H9 (cell line): Measurements from ENCODE around the gene CTNNA3. TPM values are rescaled to one million over a fixed set of nuclear protein-coding genes. Genes with fewer than 3 reads are reported as not detected.

Experiments
- DNase-seq: peaks from one replicate; pipeline ENCODE4 v3.0.0-alpha.2; 2017
- H2AFZ ChIP-seq: one replicate; pipeline ENCODE4 v1.6.1; 2013; ENCODE audit warnings: mild to moderate bottlenecking, low read length, control low read depth, moderate library complexity
- H2AK5ac ChIP-seq: 2 replicates; pipeline ENCODE4 v1.6.1; 2013; ENCODE audit warnings: low read length, control low read depth, mixed read lengths; ENCODE audit not compliant: insufficient read length
- H2BK120ac ChIP-seq: one replicate; pipeline ENCODE4 v1.6.1; 2013; ENCODE audit warnings: low read depth, mild to moderate bottlenecking, low read length, control low read depth, inconsistent platforms; ENCODE audit not compliant: poor library complexity, severe bottlenecking
- H2BK12ac ChIP-seq: 2 replicates; pipeline ENCODE4 v1.6.1; 2013; ENCODE audit warnings: low read length, control low read depth, mixed read lengths, low read depth; ENCODE audit not compliant: insufficient read length
- H2BK15ac ChIP-seq: 2 replicates; pipeline ENCODE4 v1.6.1; 2013; ENCODE audit warnings: low read depth, low read length, control low read depth
- H2BK20ac ChIP-seq: one replicate; pipeline ENCODE4 v1.6.1; 2013; ENCODE audit warnings: low read depth, mild to moderate bottlenecking, low read length, control low read depth, inconsistent platforms; ENCODE audit not compliant: poor library complexity, severe bottlenecking
- H2BK5ac ChIP-seq: 2 replicates; pipeline ENCODE4 v1.6.1; 2013; ENCODE audit warnings: low read length, control low read depth, mixed read lengths; ENCODE audit not compliant: insufficient read length
- H3K14ac ChIP-seq: 2 replicates; pipeline ENCODE4 v1.6.1; 2013; ENCODE audit warnings: low read length, control low read depth; ENCODE audit not compliant: insufficient read depth
- H3K18ac ChIP-seq: 2 replicates; pipeline ENCODE4 v1.6.1; 2013; ENCODE audit warnings: low read depth, mild to moderate bottlenecking, mixed read lengths, low read length, control low read depth; ENCODE audit not compliant: insufficient read length
- H3K23ac ChIP-seq: 2 replicates; pipeline ENCODE4 v1.6.1; 2013; ENCODE audit warnings: low read length, control low read depth, mixed read lengths, low read depth; ENCODE audit not compliant: insufficient read length
- H3K23me2 ChIP-seq: 2 replicates; pipeline ENCODE4 v1.6.1; 2013; ENCODE audit warnings: low read depth, mild to moderate bottlenecking, mixed read lengths, low read length, control low read depth; ENCODE audit not compliant: insufficient read length, poor library complexity, severe bottlenecking
- H3K27ac ChIP-seq: 2 replicates; pipeline ENCODE4 v1.5.1; 2013; ENCODE audit warnings: low read length, control low read depth, mixed read lengths, low read depth; ENCODE audit not compliant: insufficient read length
- H3K27me3 ChIP-seq: 2 replicates; pipeline ENCODE4 v1.6.1; 2013; ENCODE audit warnings: low read length, control low read depth, inconsistent platforms; ENCODE audit not compliant: insufficient read depth
- H3K4ac ChIP-seq: 2 replicates; pipeline ENCODE4 v1.6.1; 2013; ENCODE audit warnings: low read depth, mild to moderate bottlenecking, control low read depth, inconsistent platforms, low read length, moderate library complexity
- H3K4me1 ChIP-seq: 2 replicates; pipeline ENCODE4 v1.6.1; 2013; ENCODE audit warnings: low read length, control low read depth, inconsistent platforms; ENCODE audit not compliant: insufficient read depth
- H3K4me2 ChIP-seq: 2 replicates; pipeline ENCODE4 v1.6.1; 2013; ENCODE audit warnings: low read length, control low read depth, mixed read lengths; ENCODE audit not compliant: insufficient read length, insufficient read depth
- H3K56ac ChIP-seq: 2 replicates; pipeline ENCODE4 v1.6.1; 2013; ENCODE audit warnings: low read depth, mild to moderate bottlenecking, mixed read lengths, low read length, control low read depth; ENCODE audit not compliant: insufficient read length
- H3K79me1 ChIP-seq: 2 replicates; pipeline ENCODE4 v1.6.1; 2013; ENCODE audit warnings: low read depth, mild to moderate bottlenecking, moderate library complexity, low read length, control low read depth, inconsistent platforms; ENCODE audit not compliant: insufficient read depth, poor library complexity, severe bottlenecking
- H3K79me2 ChIP-seq: 2 replicates; pipeline ENCODE4 v1.6.1; 2013; ENCODE audit warnings: low read length, control low read depth, inconsistent platforms; ENCODE audit not compliant: insufficient read depth
- H3K9ac ChIP-seq: 2 replicates; pipeline ENCODE4 v1.6.1; 2013; ENCODE audit warnings: low read length, control low read depth, mixed read lengths; ENCODE audit not compliant: insufficient read length; ENCODE audit errors: extremely low read depth
- H3K9me3 ChIP-seq: one replicate; pipeline ENCODE4 v1.6.1; 2013; ENCODE audit warnings: low read depth, low read length, inconsistent platforms; ENCODE audit not compliant: control insufficient read depth
- H3T11ph ChIP-seq: one replicate; pipeline ENCODE4 v1.6.1; 2013; ENCODE audit warnings: mild to moderate bottlenecking, low read length, control low read depth, inconsistent platforms
- H4K20me1 ChIP-seq: one replicate; pipeline ENCODE4 v1.6.1; 2013; ENCODE audit not compliant: control insufficient read depth, insufficient read length, insufficient read depth
- H4K5ac ChIP-seq: 2 replicates; pipeline ENCODE4 v1.6.1; 2013; ENCODE audit warnings: low read depth, mild to moderate bottlenecking, mixed read lengths, low read length, control low read depth; ENCODE audit not compliant: insufficient read length
- H4K8ac ChIP-seq: replicated peaks from 2 replicates; pipeline ENCODE4 v1.6.1; 2013; ENCODE audit warnings: low read length, control low read depth, mixed read lengths, low read depth; ENCODE audit not compliant: insufficient read length
- H4K91ac ChIP-seq: 2 replicates; pipeline ENCODE4 v1.6.1; 2013; ENCODE audit warnings: low read depth, mild to moderate bottlenecking, moderate library complexity, mixed read lengths, low read length, control low read depth; ENCODE audit not compliant: insufficient read length
- H3K27ac Mint-ChIP-seq, 3 experiments: 2 replicates in 2 of 3; 3 replicates in 1 of 3; pipeline ENCODE4 v1.8.0; 2020 to 2021; ENCODE audit warnings: mixed read lengths in 3 of 3, mild to moderate bottlenecking in 1 of 3, moderate library complexity in 1 of 3
- H3K27me3 Mint-ChIP-seq: 2 replicates; pipeline ENCODE4 v1.8.0; 2021; ENCODE audit warnings: low read depth, mild to moderate bottlenecking, moderate library complexity, mixed read lengths
- H3K36me3 Mint-ChIP-seq, 3 experiments: 2 replicates in 2 of 3; 3 replicates in 1 of 3; pipeline ENCODE4 v1.8.0; 2020 to 2021; ENCODE audit warnings: low read depth in 3 of 3, mixed read lengths in 3 of 3; ENCODE audit not compliant: insufficient read depth in 1 of 3
- H3K4me1 Mint-ChIP-seq, 2 experiments: 2 replicates each; pipeline ENCODE4 v1.8.0; 2020; ENCODE audit warnings: mixed read lengths in 2 of 2
- H3K4me3 Mint-ChIP-seq, 2 experiments: 2 replicates in 1 of 2; 3 replicates in 1 of 2; pipeline ENCODE4 v1.8.0; 2020 to 2021; ENCODE audit warnings: mild to moderate bottlenecking in 2 of 2, mixed read lengths in 2 of 2, moderate library complexity in 1 of 2
- H3K9me3 Mint-ChIP-seq, 2 experiments: 2 replicates in 1 of 2; 3 replicates in 1 of 2; pipeline ENCODE4 v1.8.0; 2020; ENCODE audit warnings: mild to moderate bottlenecking in 2 of 2, mixed read lengths in 2 of 2, moderate library complexity in 1 of 2
- WGBS: extraction: QIAGEN DNeasy Blood & Tissue Kit; methylation state at CpG from one replicate; pipeline ENCODE4 v1.1.7; 2013; ENCODE audit warnings: missing lambda C conversion rate, low lambda C conversion rate, mixed read lengths; ENCODE audit not compliant: insufficient read length; ENCODE audit errors: extremely low coverage; 5-methylcytosine and 5-hydroxymethylcytosine counted together
- total RNA-seq: library from RNA; stranded (reverse); gene quantifications from 2 replicates; pipeline ENCODE4 v1.2.1, GENCODE V29; 2021
- TF ChIP-seq, protein P1 (sequence below): fragments of 200-600 bp; sonication (generic); conservative IDR thresholded peaks from 3 replicates; pipeline ENCODE4 v1.8.0; 2021; ENCODE audit warnings: antibody characterized with exemption, mild to moderate bottlenecking

The CTNNA3 gene
- total RNA-seq, 1 experiment from 2014 or later: 3.3 TPM

DNA sequence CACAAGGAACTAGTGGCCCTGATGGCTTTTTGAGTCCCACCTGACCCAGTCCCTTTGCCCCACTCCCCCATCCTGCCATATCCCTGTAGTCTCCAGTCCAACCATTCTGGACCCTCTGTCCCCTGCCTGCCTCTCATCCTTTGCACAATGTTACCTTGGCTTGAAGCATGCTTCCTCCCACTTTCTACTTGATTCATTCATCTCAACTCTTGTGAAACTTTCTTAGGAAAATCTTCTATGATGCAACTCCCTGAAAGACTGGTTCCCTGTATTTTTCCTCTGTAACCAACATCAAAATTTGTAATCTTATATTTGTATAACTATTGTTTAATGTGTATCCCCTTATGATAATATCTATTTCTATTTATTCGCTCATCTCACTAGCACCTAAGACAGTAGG, 618.6 kb downstream of the CTNNA3 start:
- no CpG with 5 or more reads among the region's 1 CpG for WGBS
- Histone ChIP-seq H2AFZ (no peak overlapping the region), H2BK20ac (no peak overlapping the region), H3K79me2 (no peaks in the 10 kb centered on the region), H3T11ph (no peak overlapping the region), H3K18ac (no peak overlapping the region), H3K27ac (no peak overlapping the region), H2BK120ac (no peak overlapping the region), H3K23me2 (no peaks in the 10 kb centered on the region), H2BK15ac (no peak overlapping the region), H3K4me2 (no peak overlapping the region), H2BK5ac (no peak overlapping the region), H4K5ac (no peak overlapping the region), H3K9me3 (no peaks in the 10 kb centered on the region), H4K91ac (no peak overlapping the region), H2BK12ac (no peak overlapping the region), H3K14ac (no peak overlapping the region), H4K20me1 (no peaks in the 10 kb centered on the region), H3K9ac (no peak overlapping the region), H3K56ac (no peak overlapping the region), H3K27me3 (no peaks in the 10 kb centered on the region), H3K23ac (no peak overlapping the region), H2AK5ac (no peak overlapping the region), H3K4ac (no peak overlapping the region), H3K4me1 (no peaks in the 10 kb centered on the region), H3K79me1 (no peaks in the 10 kb centered on the region), H4K8ac (no peak overlapping the region)
- TF ChIP-seq, protein P1, sequence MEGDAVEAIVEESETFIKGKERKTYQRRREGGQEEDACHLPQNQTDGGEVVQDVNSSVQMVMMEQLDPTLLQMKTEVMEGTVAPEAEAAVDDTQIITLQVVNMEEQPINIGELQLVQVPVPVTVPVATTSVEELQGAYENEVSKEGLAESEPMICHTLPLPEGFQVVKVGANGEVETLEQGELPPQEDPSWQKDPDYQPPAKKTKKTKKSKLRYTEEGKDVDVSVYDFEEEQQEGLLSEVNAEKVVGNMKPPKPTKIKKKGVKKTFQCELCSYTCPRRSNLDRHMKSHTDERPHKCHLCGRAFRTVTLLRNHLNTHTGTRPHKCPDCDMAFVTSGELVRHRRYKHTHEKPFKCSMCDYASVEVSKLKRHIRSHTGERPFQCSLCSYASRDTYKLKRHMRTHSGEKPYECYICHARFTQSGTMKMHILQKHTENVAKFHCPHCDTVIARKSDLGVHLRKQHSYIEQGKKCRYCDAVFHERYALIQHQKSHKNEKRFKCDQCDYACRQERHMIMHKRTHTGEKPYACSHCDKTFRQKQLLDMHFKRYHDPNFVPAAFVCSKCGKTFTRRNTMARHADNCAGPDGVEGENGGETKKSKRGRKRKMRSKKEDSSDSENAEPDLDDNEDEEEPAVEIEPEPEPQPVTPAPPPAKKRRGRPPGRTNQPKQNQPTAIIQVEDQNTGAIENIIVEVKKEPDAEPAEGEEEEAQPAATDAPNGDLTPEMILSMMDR: no peak
- 0 out of 7 replicates have a peak overlapping the region, but pooled peaks of 1 of the 3 experiments have one; percentile 10 for H3K27ac Mint-ChIP-seq
- no peaks in the 10 kb centered on the region for H3K9me3 Mint-ChIP-seq
- DNase-seq: no peak
- H3K4me3 Mint-ChIP-seq: no peak overlapping the region
- no peaks in the 10 kb centered on the region for H3K4me1 Mint-ChIP-seq
- H3K27me3 Mint-ChIP-seq: no peaks in the 10 kb centered on the region
- no peaks in the 10 kb centered on the region; a peak in 1 of 7 replicates for H3K36me3 Mint-ChIP-seq
